Body of pancreas (tissue), 4 donors: ENCODE measurements around the gene EML6.

Experiments used
- CTCF ChIP-seq, 7 experiments: fragments of 450-650 bp in 4 of 7; fragments of 200-600 bp in 3 of 7; sonication (generic) in 3 of 7; IDR thresholded peaks; one replicate each; pipeline ENCODE4 v1.5.1; 2016 to 2019; ENCODE audit warnings: antibody characterized with exemption in 7 of 7
- POLR2A ChIP-seq, 3 donors: fragments of 450-650 bp; IDR thresholded peaks; one replicate each; pipeline ENCODE4 v1.6.1; 2016; ENCODE audit warnings: antibody characterized with exemption in 3 of 3, mild to moderate bottlenecking in 2 of 3

GRCh38 chr2:54776494-54776893 lies 53.0 kb downstream of the EML6 start:
- TF ChIP-seq CTCF (IDR thresholded peaks at IDR 0.05): no peak
- TF ChIP-seq POLR2A (IDR thresholded peaks at IDR 0.05): no peak
